GM18861 (cell line): Measurements from ENCODE around the gene KANSL1.
"Not testable (repeated sequence)": the region's sequence is repeated elsewhere in the genome, so short reads cannot be mapped to it uniquely, and the experiment has no call there.

Source experiments
- ATAC-seq: cut with Tn5 transposase; IDR thresholded peaks from one replicate; pipeline ENCODE4 v1.9.1; 2021; ENCODE audit not compliant: unreplicated experiment

Gene KANSL1

DNA sequence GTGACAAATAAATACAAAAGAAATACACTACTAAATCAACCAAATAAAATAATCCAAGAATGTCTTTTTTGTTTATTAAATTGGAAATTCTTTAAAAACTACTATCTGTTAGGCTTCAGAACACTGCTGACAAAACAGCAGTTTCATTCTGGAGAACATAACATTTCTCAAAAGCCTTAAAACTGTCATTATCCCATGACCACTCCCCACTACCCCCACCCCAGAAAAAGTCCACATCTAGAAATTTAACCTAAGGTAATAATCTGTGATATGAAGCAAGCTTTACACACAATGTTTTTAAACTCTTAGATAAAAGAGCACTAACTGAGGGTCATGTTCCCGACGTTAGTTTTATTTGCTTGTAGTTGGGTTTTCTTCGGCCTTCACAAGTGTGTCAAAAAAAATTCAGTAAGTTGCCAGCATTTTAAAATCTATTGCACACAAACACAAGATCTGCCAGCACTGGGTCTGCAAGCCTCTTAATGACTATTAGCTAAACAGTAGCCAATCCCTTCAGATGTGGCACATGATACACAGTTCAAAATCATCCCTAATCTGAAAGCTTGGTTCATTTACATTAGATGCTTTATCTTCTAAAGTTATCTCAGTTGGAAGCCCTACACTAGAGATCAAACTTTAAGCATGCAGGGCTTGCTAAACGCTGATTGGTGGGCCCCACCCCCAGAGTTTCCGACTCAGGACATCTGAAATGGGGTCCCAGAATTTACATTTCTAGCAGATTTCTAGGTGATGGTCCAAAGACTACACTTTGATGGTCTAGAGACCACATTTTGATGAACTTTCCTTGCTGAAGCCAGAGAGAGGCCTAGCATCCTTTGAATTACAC, 75.2 kb downstream of the KANSL1 start:
- no peak for ATAC-seq

DNA sequence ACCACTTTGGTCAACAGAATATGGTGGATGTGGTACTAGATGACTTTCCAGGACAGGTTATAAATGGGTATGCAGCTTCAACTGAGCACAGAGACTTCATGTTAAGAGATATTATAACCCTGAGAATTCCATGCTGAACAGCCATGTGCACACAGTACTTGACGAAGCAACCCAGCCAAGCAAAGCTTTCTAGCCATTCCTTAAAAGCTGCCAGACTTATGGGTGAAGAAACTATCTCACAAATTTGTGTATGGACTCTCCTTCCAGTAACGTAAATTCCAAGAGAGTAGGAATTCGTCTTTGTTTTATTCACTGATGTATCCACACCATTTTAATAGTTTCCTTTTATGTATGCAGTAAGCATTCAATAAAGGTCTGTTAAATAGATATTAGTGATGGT, 76.1 kb downstream of the KANSL1 start:
- no peak for ATAC-seq

- no peak for ATAC-seq
These were observed 77.5 kb downstream of the KANSL1 start for GRCh38 chr17:46115699-46116098.

DNA sequence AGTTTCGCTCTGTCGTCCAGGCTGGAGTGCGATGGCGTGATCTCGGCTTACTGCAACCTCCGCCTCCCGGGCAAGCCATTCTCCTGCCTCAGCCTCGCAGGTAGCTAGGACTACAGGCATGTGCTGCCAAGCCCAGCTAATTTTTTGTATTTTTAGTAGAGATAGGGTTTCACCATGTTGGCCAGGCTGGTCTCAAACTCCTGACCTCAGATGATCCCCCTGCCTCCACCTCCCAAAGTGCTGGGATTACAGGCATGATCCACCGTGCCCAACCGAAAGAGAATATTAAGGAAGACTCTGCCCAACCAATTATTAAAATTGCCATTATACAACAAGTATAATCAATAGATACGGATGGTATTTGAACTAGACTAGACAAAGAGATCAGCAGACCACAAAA, 82.0 kb downstream of the KANSL1 start:
- not testable (repeated sequence) for ATAC-seq

GRCh38 chr17:46110219-46110618, 83.0 kb downstream of the KANSL1 start:
- ATAC-seq, result no peak

- no peak for ATAC-seq
These were observed 83.5 kb downstream of the KANSL1 start for GRCh38 chr17:46109603-46110189.

DNA sequence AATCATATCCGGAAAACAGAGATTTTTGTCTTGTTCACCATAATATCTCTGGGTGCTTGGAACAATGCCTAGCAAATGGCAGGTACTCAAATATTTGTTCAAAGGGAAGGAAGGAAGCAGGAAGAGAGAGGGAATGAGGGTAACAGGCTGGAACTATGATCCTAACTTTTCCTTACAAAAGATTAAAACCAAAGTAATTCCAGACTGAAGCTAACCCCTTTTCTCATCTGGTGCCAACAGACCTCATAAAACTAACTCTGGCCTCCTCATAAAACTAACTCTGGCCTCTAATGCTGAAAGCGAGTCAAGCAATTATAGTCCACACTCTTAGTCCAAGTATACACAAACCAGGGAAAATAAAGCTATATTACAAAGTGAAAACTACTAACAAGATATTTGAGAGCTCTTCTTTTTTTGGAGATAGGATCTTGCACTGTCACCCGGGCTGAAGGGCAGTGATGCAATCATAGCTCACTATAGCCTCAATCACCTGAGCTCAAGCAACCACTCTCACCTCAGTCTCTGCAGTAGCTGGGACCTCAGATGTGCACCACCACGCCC, 84.6 kb downstream of the KANSL1 start:
- ATAC-seq, result no peak

GRCh38 chr17:46108120-46108519, 85.1 kb downstream of the KANSL1 start:
- no peak for ATAC-seq

- ATAC-seq, result no peak
These were observed 86.1 kb downstream of the KANSL1 start for GRCh38 chr17:46106966-46107644.

- ATAC-seq, result not testable (repeated sequence)
These were observed 90.4 kb downstream of the KANSL1 start for GRCh38 chr17:46102806-46103205.

DNA sequence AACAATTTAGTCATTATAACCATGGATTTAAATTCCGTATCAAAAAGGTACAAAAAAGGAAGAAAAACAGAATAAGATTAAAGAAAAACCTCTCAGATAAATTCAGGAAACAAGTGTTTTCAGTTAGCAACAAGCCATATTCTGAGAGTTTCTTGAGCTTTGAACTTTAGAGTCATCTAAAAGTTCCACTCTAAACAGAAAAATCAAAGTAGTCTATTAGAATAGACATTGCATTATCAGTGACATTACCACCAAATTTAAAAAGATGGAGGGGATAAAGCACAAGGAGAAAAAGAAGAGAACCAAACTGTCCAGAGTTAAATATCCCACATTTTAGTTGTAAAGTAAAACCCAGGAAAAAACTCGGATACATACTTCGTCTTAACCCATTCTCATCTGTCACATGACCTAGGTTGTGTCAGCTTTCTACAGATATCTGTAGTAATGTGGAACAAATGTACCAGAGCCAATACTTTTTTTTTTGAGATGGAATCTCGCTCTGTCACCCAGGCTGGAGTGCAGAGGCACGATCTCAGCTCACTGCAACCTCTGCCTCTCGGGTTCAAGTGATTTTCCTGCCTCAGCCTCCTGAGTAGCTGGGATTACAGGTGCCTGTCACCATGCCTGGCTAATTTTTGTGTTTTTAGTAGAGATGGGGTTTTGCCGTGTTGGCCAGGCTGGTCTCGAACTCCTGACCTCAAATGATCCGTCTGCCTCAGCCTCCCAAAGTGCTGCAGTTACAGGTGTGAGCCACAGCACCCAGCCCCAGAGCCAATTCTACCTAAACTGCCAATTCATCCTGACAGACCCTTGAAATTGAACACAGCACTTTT, 91.2 kb downstream of the KANSL1 start:
- not testable (repeated sequence) for ATAC-seq

DNA sequence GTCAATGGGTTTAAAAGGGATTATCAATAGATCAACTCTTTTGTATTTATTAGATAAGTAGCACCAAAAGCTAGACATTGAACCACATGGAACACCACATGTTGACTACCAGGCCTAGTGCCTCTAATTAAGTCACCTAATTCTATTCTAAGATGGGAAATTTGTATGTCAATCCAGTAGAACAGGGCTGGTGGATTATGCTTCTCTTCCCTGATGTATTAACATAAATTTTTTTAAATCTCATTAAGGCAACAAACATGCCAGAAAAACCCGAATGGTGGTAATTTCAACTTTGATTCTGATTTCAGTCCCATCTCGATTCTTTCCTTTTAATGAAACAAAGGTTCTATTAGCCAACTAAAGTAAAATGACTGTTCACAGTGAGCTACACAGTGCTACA, 92.6 kb downstream of the KANSL1 start:
- ATAC-seq, result no peak

- ATAC-seq, result no peak
These were observed 93.4 kb downstream of the KANSL1 start for GRCh38 chr17:46099865-46100264.

DNA sequence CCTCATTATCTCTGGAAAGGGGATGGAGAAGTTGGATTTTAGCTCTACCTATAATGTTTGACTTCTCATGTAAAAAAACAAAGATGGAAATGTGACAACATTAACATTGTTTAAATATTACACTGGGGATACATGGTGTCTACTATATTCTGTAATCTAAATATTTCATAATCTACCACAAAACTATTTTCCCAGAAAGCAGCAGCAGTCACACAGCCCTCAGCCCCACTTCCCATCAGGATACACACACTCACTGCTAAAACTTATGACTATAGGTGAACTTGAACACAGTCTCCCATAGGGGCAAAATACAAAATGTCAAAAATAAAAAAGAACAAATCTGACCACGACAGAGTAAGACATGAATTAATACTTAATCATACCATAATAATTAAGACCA, 95.7 kb downstream of the KANSL1 start:
- ATAC-seq, result no peak

DNA sequence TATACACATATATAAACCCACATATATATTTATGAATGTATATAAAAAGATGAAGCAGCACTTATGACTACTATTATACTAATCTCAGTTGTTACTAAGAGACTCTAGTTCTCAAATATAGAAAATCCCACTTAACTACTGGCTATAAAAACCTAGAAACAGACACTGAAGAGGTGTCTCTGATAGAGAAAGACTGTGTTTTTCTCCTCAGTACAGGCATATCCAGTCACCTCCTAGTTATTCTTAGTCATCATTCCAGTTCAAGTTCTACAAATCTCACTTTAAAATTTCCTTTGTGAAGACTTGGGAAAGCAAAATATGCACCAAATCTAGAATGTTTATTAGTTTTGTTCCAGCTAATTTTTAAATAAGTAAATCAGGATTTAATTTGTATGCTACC, 100.2 kb downstream of the KANSL1 start:
- no peak for ATAC-seq

DNA sequence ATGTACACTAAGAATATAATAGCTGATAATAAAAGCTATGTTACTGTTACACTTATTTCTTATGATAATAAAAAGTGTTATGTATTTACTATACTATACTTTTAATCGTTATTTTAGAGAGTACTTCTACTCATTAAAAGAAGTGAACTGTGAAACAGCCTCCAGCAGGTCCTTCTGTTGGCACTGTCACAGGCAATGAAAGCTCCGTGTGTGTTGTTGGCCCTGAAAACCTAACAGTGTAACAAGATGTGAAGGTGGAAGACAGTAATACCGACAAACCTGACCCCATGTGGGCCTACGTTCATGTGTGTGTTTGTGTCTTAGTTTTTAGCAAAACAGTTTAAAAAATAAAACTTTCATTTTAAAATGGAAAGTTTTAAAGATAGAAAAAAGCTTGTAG, 102.4 kb downstream of the KANSL1 start:
- ATAC-seq, result no peak

GRCh38 chr17:46089389-46089965, 103.8 kb downstream of the KANSL1 start:
- ATAC-seq, result no peak

DNA sequence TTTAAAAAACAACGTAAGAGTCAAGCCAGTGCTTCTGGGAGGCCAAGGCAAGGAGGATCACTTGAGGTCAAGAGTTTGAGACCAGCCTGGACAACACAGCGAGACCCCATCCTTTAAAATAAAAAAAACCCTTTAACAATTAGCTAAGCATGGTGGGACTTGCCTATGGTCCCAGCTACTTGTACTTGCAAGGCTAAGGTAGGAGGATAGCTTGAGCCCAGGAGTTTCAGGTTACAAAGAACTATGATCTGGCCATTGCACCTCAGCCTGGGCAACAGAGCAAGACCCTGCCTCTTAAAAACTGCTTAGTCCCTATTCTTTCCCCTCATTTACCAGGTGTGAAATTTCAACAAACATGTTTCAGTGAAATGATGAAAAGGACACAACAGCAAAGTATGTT, 104.6 kb downstream of the KANSL1 start:
- no peak for ATAC-seq

DNA sequence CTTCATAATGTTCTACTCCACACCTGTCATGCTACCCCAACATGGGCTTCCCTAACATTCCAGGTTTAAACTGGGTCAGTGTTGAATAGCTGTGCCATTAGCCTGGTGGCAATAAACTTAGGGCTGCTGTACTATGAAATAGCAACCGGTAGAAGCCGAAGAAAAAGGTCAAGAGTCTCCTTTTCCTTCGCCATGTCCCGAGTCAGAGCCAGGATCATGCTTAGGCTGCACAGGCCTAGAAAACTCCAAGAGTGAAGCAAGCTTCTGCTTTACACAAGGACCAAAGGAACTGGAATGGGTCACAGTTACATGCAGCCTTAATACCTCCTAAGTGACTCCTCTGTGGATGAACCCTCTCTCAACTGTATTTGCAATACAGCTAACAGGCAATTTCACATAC, 105.4 kb downstream of the KANSL1 start:
- ATAC-seq, result not testable (repeated sequence)

DNA sequence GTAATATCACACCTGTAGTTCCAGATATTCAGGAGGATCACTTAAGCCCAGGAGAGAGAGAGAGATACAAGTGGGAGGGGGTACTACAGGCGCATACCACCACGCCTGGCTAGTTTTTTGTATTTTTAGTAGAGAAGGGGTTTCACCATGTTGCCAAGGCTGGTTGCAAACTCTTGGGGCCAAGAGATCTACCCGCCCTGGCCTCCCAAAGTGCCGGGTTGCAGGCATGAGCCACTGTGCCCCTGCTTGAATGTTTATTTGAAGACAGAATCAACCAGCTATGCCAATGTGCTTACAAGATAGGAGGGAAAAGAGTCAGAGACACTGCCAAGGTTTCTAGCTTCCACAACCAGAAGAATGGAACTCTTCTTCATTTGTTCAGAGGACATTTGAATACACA, 106.4 kb downstream of the KANSL1 start:
- ATAC-seq, result no peak

DNA sequence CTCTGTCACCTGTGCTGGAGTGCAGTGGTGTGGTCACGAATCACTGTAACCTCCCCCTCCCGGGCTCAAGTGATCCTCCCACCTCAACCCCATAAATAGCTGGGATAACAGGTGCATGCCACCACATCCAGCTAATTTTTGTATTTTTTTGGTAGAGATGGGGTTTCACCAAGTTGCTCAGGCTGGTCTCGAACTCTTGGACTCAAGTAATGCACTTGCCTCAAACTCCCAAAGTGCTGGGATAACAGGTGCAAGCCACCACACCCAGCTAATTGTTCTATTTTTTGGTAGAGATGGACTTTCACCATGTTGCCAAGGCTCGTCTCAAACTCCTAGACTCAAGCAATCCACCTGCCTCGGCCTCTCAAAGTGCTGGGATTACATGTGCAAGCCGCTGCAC, 107.7 kb downstream of the KANSL1 start:
- no peak for ATAC-seq
